ENCODE data around the gene LANCL2. TPM values are rescaled to one million over a fixed set of nuclear protein-coding genes. Genes with fewer than 3 reads are reported as not detected.

LANCL2 gene
- total RNA-seq, 1 donor from 2014 or later = 11.6 TPM

GRCh38 chr7:55343002-55343781 lies 21.9 kb upstream of the LANCL2 start:
- H3K36me3 Mint-ChIP-seq (ENCODE audit: unreplicated experiment) = no peaks in the 10 kb centered on the region
- peaks cover 5% of the 10 kb centered on the region for H3K27me3 Mint-ChIP-seq (ENCODE audit: unreplicated experiment)
- no peak for DNase-seq (ENCODE audit: extremely low spot score, unreplicated experiment)
- H3K4me3 Mint-ChIP-seq (ENCODE audit: unreplicated experiment) = no peak overlapping the region
- no peak for TF ChIP-seq CTCF (IDR thresholded peaks at IDR 0.05)
- no peaks in the 10 kb centered on the region for H3K4me1 Mint-ChIP-seq (ENCODE audit: unreplicated experiment)
- no peak overlapping the region for H3K27ac Mint-ChIP-seq (ENCODE audit: unreplicated experiment)
- no peaks in the 10 kb centered on the region for H3K9me3 Mint-ChIP-seq (ENCODE audit: unreplicated experiment)

- Mint-ChIP-seq H3K36me3 (ENCODE audit: unreplicated experiment) (no peaks in the 10 kb centered on the region), H3K9me3 (ENCODE audit: unreplicated experiment) (no peaks in the 10 kb centered on the region), H3K27me3 (ENCODE audit: unreplicated experiment) (peaks cover 13% of the 10 kb centered on the region), H3K4me3 (ENCODE audit: unreplicated experiment) (no peak overlapping the region), H3K27ac (ENCODE audit: unreplicated experiment) (no peak overlapping the region), H3K4me1 (ENCODE audit: unreplicated experiment) (no peaks in the 10 kb centered on the region)
- no peak for DNase-seq (ENCODE audit: extremely low spot score, unreplicated experiment)
- no peak for TF ChIP-seq CTCF (IDR thresholded peaks at IDR 0.05)
Observed at GRCh38 chr7:55343860-55344606, 21.1 kb upstream of the LANCL2 start.

GRCh38 chr7:55344840-55345239 lies 20.3 kb upstream of the LANCL2 start:
- DNase-seq (ENCODE audit: extremely low spot score, unreplicated experiment) = no peak
- no peak overlapping the region for H3K4me3 Mint-ChIP-seq (ENCODE audit: unreplicated experiment)
- H3K9me3 Mint-ChIP-seq (ENCODE audit: unreplicated experiment) = no peaks in the 10 kb centered on the region
- TF ChIP-seq CTCF (IDR thresholded peaks at IDR 0.05) = no peak
- no peaks in the 10 kb centered on the region for H3K4me1 Mint-ChIP-seq (ENCODE audit: unreplicated experiment)
- no peaks in the 10 kb centered on the region for H3K36me3 Mint-ChIP-seq (ENCODE audit: unreplicated experiment)
- H3K27me3 Mint-ChIP-seq (ENCODE audit: unreplicated experiment) = peaks cover 20% of the 10 kb centered on the region
- no peak overlapping the region for H3K27ac Mint-ChIP-seq (ENCODE audit: unreplicated experiment)

GRCh38 chr7:55345292-55345691 lies 19.8 kb upstream of the LANCL2 start:
- Mint-ChIP-seq H3K4me3 (ENCODE audit: unreplicated experiment) (no peak overlapping the region), H3K27me3 (ENCODE audit: unreplicated experiment) (peaks cover 24% of the 10 kb centered on the region), H3K36me3 (ENCODE audit: unreplicated experiment) (no peaks in the 10 kb centered on the region), H3K4me1 (ENCODE audit: unreplicated experiment) (no peaks in the 10 kb centered on the region), H3K9me3 (ENCODE audit: unreplicated experiment) (no peaks in the 10 kb centered on the region), H3K27ac (ENCODE audit: unreplicated experiment) (no peak overlapping the region)
- no peak for DNase-seq (ENCODE audit: extremely low spot score, unreplicated experiment)
- no peak for TF ChIP-seq CTCF (IDR thresholded peaks at IDR 0.05)

GRCh38 chr7:55348502-55348901 lies 16.6 kb upstream of the LANCL2 start:
- no peak for TF ChIP-seq CTCF (IDR thresholded peaks at IDR 0.05)
- Mint-ChIP-seq H3K9me3 (ENCODE audit: unreplicated experiment) (no peaks in the 10 kb centered on the region), H3K27ac (ENCODE audit: unreplicated experiment) (no peak overlapping the region), H3K36me3 (ENCODE audit: unreplicated experiment) (no peaks in the 10 kb centered on the region), H3K4me1 (ENCODE audit: unreplicated experiment) (no peaks in the 10 kb centered on the region), H3K4me3 (ENCODE audit: unreplicated experiment) (no peak overlapping the region), H3K27me3 (ENCODE audit: unreplicated experiment) (peaks cover 34% of the 10 kb centered on the region)
- DNase-seq (ENCODE audit: extremely low spot score, unreplicated experiment) = no peak

Measured in osteocyte (in vitro differentiated cells).